Astrocyte (in vitro differentiated cells and primary cell): ENCODE results near the gene SND1.

ENCODE experiments used
- EZH2 ChIP-seq: IDR thresholded peaks from 2 replicates; pipeline ENCODE4 v1.6.1; 2012; ENCODE audit warnings: mild to moderate bottlenecking, low read length, inconsistent platforms; ENCODE audit not compliant: insufficient read depth
- TF ChIP-seq, protein P1 (sequence below): IDR thresholded peaks from 2 replicates; pipeline ENCODE4 v1.5.1; 2011; ENCODE audit warnings: low read depth, mild to moderate bottlenecking, inconsistent platforms, low read length, moderate library complexity; ENCODE audit not compliant: insufficient read depth

DNA sequence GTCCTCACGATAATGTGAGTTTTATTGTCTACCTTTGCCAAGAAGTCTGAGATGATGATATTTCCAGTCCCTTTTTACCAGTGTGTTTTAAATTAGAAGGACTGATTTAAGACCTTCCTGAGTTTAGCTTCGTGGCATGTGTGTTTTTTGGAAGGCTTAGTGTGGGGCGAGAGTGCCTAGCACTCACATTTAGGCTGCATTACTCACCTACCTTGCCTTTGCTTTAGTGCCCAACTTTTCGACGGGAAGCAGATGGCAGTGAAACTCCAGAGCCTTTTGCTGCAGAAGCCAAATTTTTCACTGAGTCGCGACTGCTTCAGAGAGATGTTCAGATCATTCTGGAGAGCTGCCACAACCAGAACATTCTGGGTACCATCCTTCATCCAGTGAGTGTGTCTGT lies 50.9 kb downstream of the SND1 start:
- TF ChIP-seq, protein P1, sequence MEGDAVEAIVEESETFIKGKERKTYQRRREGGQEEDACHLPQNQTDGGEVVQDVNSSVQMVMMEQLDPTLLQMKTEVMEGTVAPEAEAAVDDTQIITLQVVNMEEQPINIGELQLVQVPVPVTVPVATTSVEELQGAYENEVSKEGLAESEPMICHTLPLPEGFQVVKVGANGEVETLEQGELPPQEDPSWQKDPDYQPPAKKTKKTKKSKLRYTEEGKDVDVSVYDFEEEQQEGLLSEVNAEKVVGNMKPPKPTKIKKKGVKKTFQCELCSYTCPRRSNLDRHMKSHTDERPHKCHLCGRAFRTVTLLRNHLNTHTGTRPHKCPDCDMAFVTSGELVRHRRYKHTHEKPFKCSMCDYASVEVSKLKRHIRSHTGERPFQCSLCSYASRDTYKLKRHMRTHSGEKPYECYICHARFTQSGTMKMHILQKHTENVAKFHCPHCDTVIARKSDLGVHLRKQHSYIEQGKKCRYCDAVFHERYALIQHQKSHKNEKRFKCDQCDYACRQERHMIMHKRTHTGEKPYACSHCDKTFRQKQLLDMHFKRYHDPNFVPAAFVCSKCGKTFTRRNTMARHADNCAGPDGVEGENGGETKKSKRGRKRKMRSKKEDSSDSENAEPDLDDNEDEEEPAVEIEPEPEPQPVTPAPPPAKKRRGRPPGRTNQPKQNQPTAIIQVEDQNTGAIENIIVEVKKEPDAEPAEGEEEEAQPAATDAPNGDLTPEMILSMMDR, result no peak
- no peak for TF ChIP-seq EZH2
